DOHH2 (cell line): ENCODE results near the gene TAF10.

ENCODE experiments used
- CTCF ChIP-seq: fragments of 200-600 bp; sonication (generic); IDR thresholded peaks from one replicate; pipeline ENCODE4 v1.5.1; 2014; ENCODE audit warnings: antibody characterized with exemption, mild to moderate bottlenecking, low read depth, low read length; ENCODE audit not compliant: poor library complexity, severe bottlenecking
- EZH2phosphoT487 ChIP-seq: fragments of 200-600 bp; sonication (generic); IDR thresholded peaks from 2 replicates; pipeline ENCODE4 v1.6.1; 2017; ENCODE audit warnings: borderline replicate concordance, mild to moderate bottlenecking, antibody characterized with exemption, low read length, moderate library complexity, mixed read lengths

GRCh38 chr11:6625832-6626420, 13.9 kb upstream of the TAF10 start:
- TF ChIP-seq CTCF (no peak), EZH2phosphoT487 (no peak)
